ENCODE measurements around the gene SPRR1A. TPM values are rescaled to one million over a fixed set of nuclear protein-coding genes. Genes with fewer than 3 reads are reported as not detected.
A peak's percentile ranks its signal among the peaks of the same experiment; 100 is the strongest.

SPRR1A gene
- total RNA-seq, 1 donor from 2014 or later = not detected

GRCh38 chr1:152982076-152982475, 1.8 kb upstream of the SPRR1A start:
- FAIRE-seq (no peak), DNase-seq (ENCODE audit: low read depth) (no peak)
- no peak for TF ChIP-seq CTCF (IDR thresholded peaks at IDR 0.05; ENCODE audit: insufficient read depth, low read length, severe bottlenecking)
- Histone ChIP-seq H3K4me3 (ENCODE audit: low read depth, low read length) (no peak overlapping the region), H3K36me3 (ENCODE audit: control insufficient read depth, insufficient read depth, low read length) (no peaks in the 10 kb centered on the region), H3K27me3 (ENCODE audit: control insufficient read depth, insufficient read depth, low read length) (no peaks in the 10 kb centered on the region)

- DNase-seq (ENCODE audit: low read depth) (peak; percentile 42), FAIRE-seq (no peak)
- TF ChIP-seq CTCF (IDR thresholded peaks at IDR 0.05; ENCODE audit: insufficient read depth, low read length, severe bottlenecking) = no peak
- Histone ChIP-seq H3K27me3 (ENCODE audit: control insufficient read depth, insufficient read depth, low read length) (no peaks in the 10 kb centered on the region), H3K36me3 (ENCODE audit: control insufficient read depth, insufficient read depth, low read length) (no peaks in the 10 kb centered on the region), H3K4me3 (ENCODE audit: low read depth, low read length) (no peak overlapping the region)
These were observed 647 bp upstream of the SPRR1A start for GRCh38 chr1:152983234-152983633.

GRCh38 chr1:152986578-152986977, 2.7 kb downstream of the SPRR1A start:
- no peak for DNase-seq (ENCODE audit: low read depth)
- FAIRE-seq = no peak
- Histone ChIP-seq H3K4me3 (ENCODE audit: low read depth, low read length) (no peak overlapping the region), H3K36me3 (ENCODE audit: control insufficient read depth, insufficient read depth, low read length) (no peaks in the 10 kb centered on the region), H3K27me3 (ENCODE audit: control insufficient read depth, insufficient read depth, low read length) (no peaks in the 10 kb centered on the region)
- no peak for TF ChIP-seq CTCF (IDR thresholded peaks at IDR 0.05; ENCODE audit: insufficient read depth, low read length, severe bottlenecking)

- TF ChIP-seq CTCF (IDR thresholded peaks at IDR 0.05; ENCODE audit: insufficient read depth, low read length, severe bottlenecking) = no peak
- DNase-seq (ENCODE audit: low read depth) (no peak), FAIRE-seq (no peak)
- H3K36me3 ChIP-seq (ENCODE audit: control insufficient read depth, insufficient read depth, low read length) = no peaks in the 10 kb centered on the region
- no peaks in the 10 kb centered on the region for H3K27me3 ChIP-seq (ENCODE audit: control insufficient read depth, insufficient read depth, low read length)
- no peak overlapping the region for H3K4me3 ChIP-seq (ENCODE audit: low read depth, low read length)
These were observed 9.3 kb downstream of the SPRR1A start for GRCh38 chr1:152993186-152993585.

- no peak for TF ChIP-seq CTCF (IDR thresholded peaks at IDR 0.05; ENCODE audit: insufficient read depth, low read length, severe bottlenecking)
- H3K27me3 ChIP-seq (ENCODE audit: control insufficient read depth, insufficient read depth, low read length) = no peaks in the 10 kb centered on the region
- H3K36me3 ChIP-seq (ENCODE audit: control insufficient read depth, insufficient read depth, low read length) = no peaks in the 10 kb centered on the region
- DNase-seq (ENCODE audit: low read depth) (no peak), FAIRE-seq (no peak)
- H3K4me3 ChIP-seq (ENCODE audit: low read depth, low read length) = no peak overlapping the region
These were observed 12.0 kb downstream of the SPRR1A start for GRCh38 chr1:152995842-152996241.

- TF ChIP-seq CTCF (IDR thresholded peaks at IDR 0.05; ENCODE audit: insufficient read depth, low read length, severe bottlenecking) = no peak
- no peaks in the 10 kb centered on the region for H3K36me3 ChIP-seq (ENCODE audit: control insufficient read depth, insufficient read depth, low read length)
- H3K27me3 ChIP-seq (ENCODE audit: control insufficient read depth, insufficient read depth, low read length) = no peaks in the 10 kb centered on the region
- FAIRE-seq = no peak
- no peak overlapping the region for H3K4me3 ChIP-seq (ENCODE audit: low read depth, low read length)
- no peak for DNase-seq (ENCODE audit: low read depth)
These were observed 12.9 kb downstream of the SPRR1A start for GRCh38 chr1:152996633-152997400.
